HG03280 (cell line): ENCODE data around the gene GMFB.

ENCODE experiments used
- ATAC-seq: cut with Tn5 transposase; IDR thresholded peaks from one replicate; pipeline ENCODE4 v1.9.1; 2021; ENCODE audit warnings: mild to moderate bottlenecking, moderate library complexity; ENCODE audit not compliant: unreplicated experiment

GMFB gene

GRCh38 chr14:54493293-54493692 lies 4.5 kb upstream of the GMFB start:
- ATAC-seq = no peak

GRCh38 chr14:54490445-54491175 lies 1.8 kb upstream of the GMFB start:
- ATAC-seq = no peak

- no peak for ATAC-seq
These were observed 1.1 kb upstream of the GMFB start for GRCh38 chr14:54489731-54490444.

- no peak for ATAC-seq
These were observed 521 bp upstream of the GMFB start for GRCh38 chr14:54489318-54489683.

GRCh38 chr14:54488318-54488645 lies 498 bp downstream of the GMFB start:
- no peak for ATAC-seq

GRCh38 chr14:54487771-54488170 lies 1.0 kb downstream of the GMFB start:
- no peak for ATAC-seq

GRCh38 chr14:54486685-54487084 lies 2.1 kb downstream of the GMFB start:
- no peak for ATAC-seq

GRCh38 chr14:54483846-54484245 lies 4.9 kb downstream of the GMFB start:
- ATAC-seq = no peak

- no peak for ATAC-seq
These were observed 5.6 kb downstream of the GMFB start for GRCh38 chr14:54483073-54483745.

GRCh38 chr14:54481695-54482094 lies 7.1 kb downstream of the GMFB start:
- no peak for ATAC-seq

- ATAC-seq = no peak
These were observed 7.8 kb downstream of the GMFB start for GRCh38 chr14:54480830-54481562.

- ATAC-seq = no peak
These were observed 10.1 kb downstream of the GMFB start for GRCh38 chr14:54478636-54479215.

GRCh38 chr14:54475911-54476310 lies 12.9 kb downstream of the GMFB start:
- ATAC-seq = no peak

- no peak for ATAC-seq
These were observed 13.4 kb downstream of the GMFB start for GRCh38 chr14:54475187-54475899.

- no peak for ATAC-seq
These were observed 14.5 kb downstream of the GMFB start for GRCh38 chr14:54474232-54474793.

- ATAC-seq = no peak
These were observed 16.5 kb downstream of the GMFB start for GRCh38 chr14:54472315-54472714.

- no peak for ATAC-seq
These were observed 17.1 kb downstream of the GMFB start for GRCh38 chr14:54471641-54472040.

- ATAC-seq = no peak
These were observed 18.1 kb downstream of the GMFB start for GRCh38 chr14:54470701-54471100.

GRCh38 chr14:54467280-54467679 lies 21.5 kb downstream of the GMFB start:
- ATAC-seq = no peak

GRCh38 chr14:54465654-54466053 lies 23.1 kb downstream of the GMFB start:
- ATAC-seq = no peak
